Measurements from ENCODE around the gene PLSCR5. TPM values are rescaled to one million over a fixed set of nuclear protein-coding genes. Genes with fewer than 3 reads are reported as not detected.

PLSCR5 gene
- total and polyA plus RNA-seq, 4 donors, result not detected

DNA sequence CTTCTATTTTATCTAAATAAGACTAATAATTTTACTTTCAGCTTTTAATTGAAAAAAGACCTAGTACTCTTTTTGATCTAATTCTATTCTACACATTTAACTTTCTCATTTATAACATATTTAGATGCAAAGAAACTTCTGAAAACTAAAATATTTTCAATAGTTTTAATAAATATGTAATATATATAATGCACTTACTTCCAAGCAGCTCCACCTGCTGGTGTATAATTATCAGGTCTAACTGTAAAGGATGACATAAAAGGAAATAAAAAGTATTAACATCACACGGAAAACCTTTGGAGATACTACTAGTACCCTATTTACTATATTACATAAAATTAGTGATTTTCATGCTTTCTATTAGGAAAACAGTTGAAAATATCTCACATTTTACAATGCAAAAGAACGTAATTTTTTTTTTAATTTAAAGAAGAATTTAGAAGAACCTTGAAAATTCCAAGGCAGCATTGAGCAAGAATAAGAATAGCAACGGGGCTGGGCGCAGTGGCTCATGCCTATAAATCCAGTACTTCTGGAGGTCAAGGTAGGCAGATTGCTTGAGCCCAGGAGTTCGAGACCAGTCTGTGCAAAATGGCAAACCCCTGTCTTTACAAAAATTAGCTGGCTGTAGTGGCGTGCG, 10.2 kb downstream of the PLSCR5 start:
- ATAC-seq (ENCODE audit: low FRiP score) (no peak), DNase-seq (peak in 1 of 2 donors; percentile 15)
- WGBS, 2 donors, result 61 to 66% methylated on average over 7 of the region's 7 CpGs
- Histone ChIP-seq H3K4me1 (ENCODE audit: control insufficient read depth in 1 of 2, insufficient read depth in 2 of 2, low read length in 2 of 2) (no peaks in the 10 kb centered on the region), H3K27me3 (ENCODE audit: control insufficient read depth in 1 of 2, insufficient read depth in 2 of 2, low read length in 1 of 2) (no peaks in the 10 kb centered on the region), H3K9me3 (ENCODE audit: control insufficient read depth, low read length) (no peaks in the 10 kb centered on the region), H3K4me3 (ENCODE audit: low read length in 2 of 2) (no peak overlapping the region), H3K36me3 (ENCODE audit: control insufficient read depth in 1 of 2, insufficient read depth in 2 of 2, low read length in 1 of 2) (no peaks in the 10 kb centered on the region), H3K27ac (ENCODE audit: low read depth in 1 of 2, low read length in 2 of 2) (no peak overlapping the region)
- intact Hi-C loops (cut with DNase I), result no loop called here

DNA sequence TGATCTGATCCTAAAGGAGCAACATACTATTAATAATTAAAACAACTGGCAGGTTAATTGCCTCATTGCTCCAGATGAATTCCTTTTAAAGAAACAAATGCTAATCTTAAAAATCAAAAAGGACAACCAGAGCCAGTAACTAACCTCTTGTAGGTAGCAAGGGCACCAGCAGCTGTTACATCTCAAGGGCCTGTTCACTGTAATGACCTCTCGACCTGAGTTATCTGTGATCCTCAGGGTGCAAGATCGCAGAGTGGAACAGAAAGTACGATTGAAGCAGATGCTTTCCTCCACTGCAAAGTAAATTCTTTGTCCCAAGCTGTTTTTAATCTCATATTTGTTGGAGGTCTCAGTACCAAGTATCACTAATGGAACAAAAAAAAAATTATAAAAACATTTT, 11.4 kb downstream of the PLSCR5 start:
- Histone ChIP-seq H3K36me3 (ENCODE audit: control insufficient read depth in 1 of 2, insufficient read depth in 2 of 2, low read length in 1 of 2) (no peaks in the 10 kb centered on the region), H3K4me3 (ENCODE audit: low read length in 2 of 2) (no peak overlapping the region), H3K27ac (ENCODE audit: low read depth in 1 of 2, low read length in 2 of 2) (no peak overlapping the region), H3K4me1 (ENCODE audit: control insufficient read depth in 1 of 2, insufficient read depth in 2 of 2, low read length in 2 of 2) (no peaks in the 10 kb centered on the region), H3K27me3 (ENCODE audit: control insufficient read depth in 1 of 2, insufficient read depth in 2 of 2, low read length in 1 of 2) (no peaks in the 10 kb centered on the region), H3K9me3 (ENCODE audit: control insufficient read depth, low read length) (no peaks in the 10 kb centered on the region)
- no peak for DNase-seq
- intact Hi-C loops (cut with DNase I), result no loop called here
- ATAC-seq (ENCODE audit: low FRiP score), result no peak
- WGBS, 2 donors, result 79 to 83% methylated on average over 3 of the region's 3 CpGs

DNA sequence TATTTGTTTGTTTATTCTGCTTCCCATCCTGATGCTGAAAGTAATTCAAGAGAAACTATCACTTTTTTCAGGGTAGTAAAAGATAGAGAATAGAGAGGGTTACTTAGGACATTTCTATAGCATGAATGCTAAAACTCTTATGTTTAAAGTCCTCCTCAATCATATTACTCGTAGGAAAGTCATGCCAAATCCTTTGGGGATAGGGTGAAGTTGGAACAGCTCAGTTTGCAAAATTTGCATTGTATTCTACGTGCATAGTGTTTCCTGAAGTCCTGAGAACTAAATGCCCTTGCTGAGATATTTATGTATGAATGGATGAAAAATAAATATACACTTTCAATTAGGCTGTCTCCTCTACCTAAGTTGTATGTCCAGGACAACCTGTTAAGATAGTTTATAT, 14.6 kb downstream of the PLSCR5 start:
- no peaks in the 10 kb centered on the region for H3K36me3 ChIP-seq (ENCODE audit: control insufficient read depth in 1 of 2, insufficient read depth in 2 of 2, low read length in 1 of 2)
- no peak for ATAC-seq (ENCODE audit: low FRiP score)
- H3K27me3 ChIP-seq (ENCODE audit: control insufficient read depth in 1 of 2, insufficient read depth in 2 of 2, low read length in 1 of 2), result no peaks in the 10 kb centered on the region
- H3K9me3 ChIP-seq (ENCODE audit: control insufficient read depth, low read length), result no peaks in the 10 kb centered on the region
- H3K4me3 ChIP-seq (ENCODE audit: low read length in 2 of 2), result no peak overlapping the region
- no peak for DNase-seq
- 49% methylated on average over 2 of the region's 2 CpGs for WGBS, 2 donors
- no peak overlapping the region for H3K27ac ChIP-seq (ENCODE audit: low read depth in 1 of 2, low read length in 2 of 2)
- intact Hi-C loops (cut with DNase I), result no loop called here
- H3K4me1 ChIP-seq (ENCODE audit: control insufficient read depth in 1 of 2, insufficient read depth in 2 of 2, low read length in 2 of 2), result no peaks in the 10 kb centered on the region

DNA sequence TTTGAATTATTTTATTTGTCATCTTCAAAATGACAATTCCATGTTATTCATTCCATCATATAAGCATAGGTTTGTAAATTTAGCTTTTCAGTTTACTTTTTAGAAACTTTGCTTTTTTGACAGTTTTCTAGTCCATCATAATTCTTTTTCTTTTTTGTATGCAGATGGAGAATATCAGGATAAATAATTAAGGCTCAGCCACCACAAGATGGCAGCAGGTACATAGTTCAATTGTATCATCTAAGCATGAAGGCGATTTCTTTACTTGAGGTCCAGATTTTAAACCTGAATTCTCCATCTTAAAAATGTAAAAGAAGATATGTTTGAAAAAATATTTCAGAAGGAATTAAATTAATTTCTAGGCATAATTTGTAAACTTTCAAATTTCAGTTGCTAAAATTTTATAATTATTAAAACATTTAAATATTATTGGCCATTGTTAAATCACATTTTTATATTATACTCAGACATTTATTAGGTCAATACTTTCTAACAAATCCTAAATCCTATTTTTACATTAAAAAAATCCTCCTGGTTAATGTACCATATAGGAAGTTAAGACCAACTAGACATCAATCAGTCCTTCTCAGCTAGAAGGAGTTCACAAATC, 15.1 kb downstream of the PLSCR5 start:
- H3K4me3 ChIP-seq (ENCODE audit: low read length in 2 of 2), result no peak overlapping the region
- no peaks in the 10 kb centered on the region for H3K36me3 ChIP-seq (ENCODE audit: control insufficient read depth in 1 of 2, insufficient read depth in 2 of 2, low read length in 1 of 2)
- H3K9me3 ChIP-seq (ENCODE audit: control insufficient read depth, low read length), result no peaks in the 10 kb centered on the region
- H3K4me1 ChIP-seq (ENCODE audit: control insufficient read depth in 1 of 2, insufficient read depth in 2 of 2, low read length in 2 of 2), result no peaks in the 10 kb centered on the region
- no peak for ATAC-seq (ENCODE audit: low FRiP score)
- H3K27ac ChIP-seq (ENCODE audit: low read depth in 1 of 2, low read length in 2 of 2), result no peak overlapping the region
- 3 to 11% methylated on average over 1 of the region's 1 CpG for WGBS, 2 donors
- intact Hi-C loops (cut with DNase I), result no loop called here
- no peak for DNase-seq
- no peaks in the 10 kb centered on the region for H3K27me3 ChIP-seq (ENCODE audit: control insufficient read depth in 1 of 2, insufficient read depth in 2 of 2, low read length in 1 of 2)

DNA sequence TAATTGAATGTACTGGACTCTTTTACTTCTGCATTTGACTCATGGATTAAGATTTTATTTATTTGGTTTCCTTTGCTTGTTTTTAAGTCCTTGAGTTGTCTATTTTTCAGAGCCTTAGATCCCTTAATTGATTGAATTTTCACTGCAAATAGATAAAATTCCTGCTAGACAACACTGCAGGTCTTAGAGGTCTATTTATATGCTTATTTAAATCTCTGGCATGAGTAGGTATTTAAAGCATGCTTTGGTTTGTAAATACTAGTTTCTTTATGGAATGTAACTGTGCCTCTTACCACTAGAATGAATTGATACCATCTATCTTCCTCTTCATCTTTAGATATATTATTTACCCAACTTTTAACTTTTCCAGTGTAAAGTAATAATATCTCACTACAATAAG, 20.0 kb downstream of the PLSCR5 start:
- H3K27ac ChIP-seq (ENCODE audit: low read depth in 1 of 2, low read length in 2 of 2), result no peak overlapping the region
- DNase-seq (no peak), ATAC-seq (ENCODE audit: low FRiP score) (no peak)
- H3K27me3 ChIP-seq (ENCODE audit: control insufficient read depth in 1 of 2, insufficient read depth in 2 of 2, low read length in 1 of 2), result no peaks in the 10 kb centered on the region
- no peaks in the 10 kb centered on the region for H3K36me3 ChIP-seq (ENCODE audit: control insufficient read depth in 1 of 2, insufficient read depth in 2 of 2, low read length in 1 of 2)
- no peaks in the 10 kb centered on the region for H3K4me1 ChIP-seq (ENCODE audit: control insufficient read depth in 1 of 2, insufficient read depth in 2 of 2, low read length in 2 of 2)
- no peak overlapping the region for H3K4me3 ChIP-seq (ENCODE audit: low read length in 2 of 2)
- intact Hi-C loops (cut with DNase I), result no loop called here
- H3K9me3 ChIP-seq (ENCODE audit: control insufficient read depth, low read length), result peaks cover 4% of the 10 kb centered on the region

DNA sequence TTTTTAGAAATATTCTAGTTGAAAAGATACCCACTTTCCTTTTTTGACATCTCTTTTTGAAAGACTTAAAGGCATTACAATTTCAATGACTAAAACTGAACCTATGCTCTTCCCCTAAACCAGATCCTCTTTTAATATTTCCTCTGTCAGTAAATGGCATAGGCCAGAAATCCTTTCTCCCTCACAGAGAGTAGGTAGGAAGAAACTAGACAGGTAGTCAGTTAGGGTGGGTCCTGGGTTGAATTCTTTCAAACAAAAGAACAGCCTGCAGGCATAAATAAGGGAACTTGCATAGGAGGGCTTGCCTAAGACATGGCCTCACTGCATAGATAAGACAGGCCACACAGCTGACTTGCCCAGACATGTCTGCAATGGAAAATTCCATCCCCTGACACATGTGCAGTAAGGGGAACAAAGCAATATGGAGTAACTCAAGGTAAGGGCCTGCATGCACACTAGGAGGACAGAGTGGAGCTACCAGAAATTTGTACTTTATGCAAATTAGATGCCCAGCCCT, 23.1 kb downstream of the PLSCR5 start:
- no peaks in the 10 kb centered on the region for H3K27me3 ChIP-seq (ENCODE audit: control insufficient read depth in 1 of 2, insufficient read depth in 2 of 2, low read length in 1 of 2)
- H3K4me3 ChIP-seq (ENCODE audit: low read length in 2 of 2), result no peak overlapping the region
- H3K27ac ChIP-seq (ENCODE audit: low read depth in 1 of 2, low read length in 2 of 2), result no peak overlapping the region
- no peak for DNase-seq
- no peak for ATAC-seq (ENCODE audit: low FRiP score)
- no peaks in the 10 kb centered on the region for H3K36me3 ChIP-seq (ENCODE audit: control insufficient read depth in 1 of 2, insufficient read depth in 2 of 2, low read length in 1 of 2)
- H3K9me3 ChIP-seq (ENCODE audit: control insufficient read depth, low read length), result peaks cover 4% of the 10 kb centered on the region
- intact Hi-C loops (cut with DNase I), result no loop called here
- no peaks in the 10 kb centered on the region for H3K4me1 ChIP-seq (ENCODE audit: control insufficient read depth in 1 of 2, insufficient read depth in 2 of 2, low read length in 2 of 2)

DNA sequence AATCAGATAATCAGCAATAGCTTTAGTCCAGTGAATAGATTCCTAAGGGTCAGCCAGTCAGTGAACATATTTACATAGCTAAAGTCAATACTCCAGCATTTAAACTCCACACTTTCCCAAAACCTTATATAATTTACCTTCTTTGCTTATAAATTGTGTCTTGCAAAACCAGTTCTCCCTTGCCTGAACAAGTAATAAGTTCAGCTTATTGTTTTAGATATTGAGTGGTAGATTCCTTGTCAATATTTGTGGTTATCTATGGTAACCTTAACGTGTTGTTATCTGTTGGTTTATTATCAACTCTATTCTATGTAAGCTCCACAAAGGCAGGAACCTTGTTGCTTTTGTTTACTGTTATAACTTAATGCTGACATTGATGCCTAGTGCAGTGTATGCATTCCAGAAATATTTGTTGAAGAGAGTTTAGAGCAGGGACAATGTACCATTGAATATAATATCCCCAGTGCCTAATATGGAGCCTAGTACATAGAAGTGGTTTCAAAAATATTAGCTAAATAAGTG, 24.0 kb downstream of the PLSCR5 start:
- intact Hi-C loops (cut with DNase I), result no loop called here
- H3K4me3 ChIP-seq (ENCODE audit: low read length in 2 of 2), result no peak overlapping the region
- no peak overlapping the region for H3K27ac ChIP-seq (ENCODE audit: low read depth in 1 of 2, low read length in 2 of 2)
- peaks cover 4% of the 10 kb centered on the region for H3K9me3 ChIP-seq (ENCODE audit: control insufficient read depth, low read length)
- no peaks in the 10 kb centered on the region for H3K27me3 ChIP-seq (ENCODE audit: control insufficient read depth in 1 of 2, insufficient read depth in 2 of 2, low read length in 1 of 2)
- DNase-seq, result no peak
- no peaks in the 10 kb centered on the region for H3K4me1 ChIP-seq (ENCODE audit: control insufficient read depth in 1 of 2, insufficient read depth in 2 of 2, low read length in 2 of 2)
- 79% methylated on average over 1 of the region's 1 CpG for WGBS, 2 donors
- no peaks in the 10 kb centered on the region for H3K36me3 ChIP-seq (ENCODE audit: control insufficient read depth in 1 of 2, insufficient read depth in 2 of 2, low read length in 1 of 2)
- no peak for ATAC-seq (ENCODE audit: low FRiP score)

DNA sequence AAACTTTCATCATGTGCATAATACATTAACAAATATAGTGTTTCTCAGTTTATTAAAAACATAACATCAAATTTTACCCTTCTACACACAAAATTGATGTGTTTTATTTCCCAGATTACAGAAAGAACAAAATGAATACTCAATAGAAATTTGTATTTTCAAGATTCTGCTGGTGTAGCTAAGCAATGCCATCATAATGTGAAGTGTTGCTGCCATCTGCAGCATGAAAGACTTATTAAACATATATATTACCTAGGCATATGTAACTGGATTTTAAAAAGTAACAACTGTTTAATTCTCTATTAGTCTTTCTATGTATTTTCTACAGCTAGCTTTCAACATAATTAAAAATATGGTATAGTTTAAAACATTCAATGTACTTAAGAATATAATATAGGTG, 27.5 kb downstream of the PLSCR5 start:
- intact Hi-C loops (cut with DNase I), result loop anchor here (10.0 kb wide), 2 partner anchors 243 to 373 kb away; no protein-coding TSS in a partner anchor
- H3K27me3 ChIP-seq (ENCODE audit: control insufficient read depth in 1 of 2, insufficient read depth in 2 of 2, low read length in 1 of 2), result no peaks in the 10 kb centered on the region
- DNase-seq, result no peak
- H3K4me3 ChIP-seq (ENCODE audit: low read length in 2 of 2), result no peak overlapping the region
- ATAC-seq (ENCODE audit: low FRiP score), result no peak
- peaks cover 2% of the 10 kb centered on the region for H3K9me3 ChIP-seq (ENCODE audit: control insufficient read depth, low read length)
- H3K4me1 ChIP-seq (ENCODE audit: control insufficient read depth in 1 of 2, insufficient read depth in 2 of 2, low read length in 2 of 2), result no peaks in the 10 kb centered on the region
- no peak overlapping the region for H3K27ac ChIP-seq (ENCODE audit: low read depth in 1 of 2, low read length in 2 of 2)
- no peaks in the 10 kb centered on the region for H3K36me3 ChIP-seq (ENCODE audit: control insufficient read depth in 1 of 2, insufficient read depth in 2 of 2, low read length in 1 of 2)

DNA sequence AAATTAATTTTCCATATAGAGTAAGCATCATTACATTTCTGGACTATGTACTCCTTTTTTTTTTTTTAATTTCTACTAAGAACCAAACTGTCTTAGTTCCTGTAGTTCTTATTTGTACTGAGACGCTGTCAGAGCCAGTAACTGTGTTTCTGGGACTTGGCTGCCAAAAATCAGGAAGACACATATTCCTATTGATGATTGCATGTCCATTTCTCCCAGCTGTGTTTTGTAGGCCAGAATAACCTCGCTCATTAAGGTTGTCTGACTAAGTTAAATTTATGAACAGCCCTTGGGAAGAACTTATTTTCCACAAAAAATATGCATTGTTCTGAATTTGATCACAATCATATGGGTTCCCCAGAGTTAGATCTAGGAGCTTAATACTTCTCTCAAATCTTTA, 29.5 kb downstream of the PLSCR5 start:
- DNase-seq (no peak), ATAC-seq (ENCODE audit: low FRiP score) (no peak)
- Histone ChIP-seq H3K27ac (ENCODE audit: low read depth in 1 of 2, low read length in 2 of 2) (no peak overlapping the region), H3K27me3 (ENCODE audit: control insufficient read depth in 1 of 2, insufficient read depth in 2 of 2, low read length in 1 of 2) (no peaks in the 10 kb centered on the region), H3K9me3 (ENCODE audit: control insufficient read depth, low read length) (no peaks in the 10 kb centered on the region), H3K4me3 (ENCODE audit: low read length in 2 of 2) (no peak overlapping the region), H3K36me3 (ENCODE audit: control insufficient read depth in 1 of 2, insufficient read depth in 2 of 2, low read length in 1 of 2) (no peaks in the 10 kb centered on the region), H3K4me1 (ENCODE audit: control insufficient read depth in 1 of 2, insufficient read depth in 2 of 2, low read length in 2 of 2) (no peaks in the 10 kb centered on the region)
- WGBS, 2 donors, result 90% methylated on average over 2 of the region's 2 CpGs
- intact Hi-C loops (cut with DNase I), result loop anchor here (10.0 kb wide), 2 partner anchors 241 to 371 kb away; no protein-coding TSS in a partner anchor

Measured in aorta (tissue), 5 donors.